HG02798 (cell line): ENCODE data around the gene CUBN.

Experiments used
- ATAC-seq: cut with Tn5 transposase; IDR thresholded peaks from one replicate; pipeline ENCODE4 v1.9.1; 2021; ENCODE audit warnings: mild to moderate bottlenecking; ENCODE audit not compliant: unreplicated experiment, poor library complexity

The CUBN gene

GRCh38 chr10:16964576-16965343 is 164.9 kb downstream of the CUBN start:
- no peak for ATAC-seq

- ATAC-seq, result no peak
These were observed 169.1 kb downstream of the CUBN start for GRCh38 chr10:16960551-16960950.

GRCh38 chr10:16957038-16957437 is 172.6 kb downstream of the CUBN start:
- no peak for ATAC-seq

GRCh38 chr10:16954280-16955030 is 175.2 kb downstream of the CUBN start:
- no peak for ATAC-seq

GRCh38 chr10:16953270-16953669 is 176.3 kb downstream of the CUBN start:
- no peak for ATAC-seq

- ATAC-seq, result no peak
These were observed 177.0 kb downstream of the CUBN start for GRCh38 chr10:16952610-16953009.

- ATAC-seq, result no peak
These were observed 177.5 kb downstream of the CUBN start for GRCh38 chr10:16952080-16952479.

- ATAC-seq, result no peak
These were observed 178.7 kb downstream of the CUBN start for GRCh38 chr10:16950656-16951601.

- ATAC-seq, result no peak
These were observed 179.8 kb downstream of the CUBN start for GRCh38 chr10:16949816-16950215.

GRCh38 chr10:16948361-16948760 is 181.2 kb downstream of the CUBN start:
- no peak for ATAC-seq

GRCh38 chr10:16947069-16947468 is 182.5 kb downstream of the CUBN start:
- ATAC-seq, result no peak

GRCh38 chr10:16945593-16945992 is 184.0 kb downstream of the CUBN start:
- no peak for ATAC-seq

GRCh38 chr10:16944986-16945385 is 184.6 kb downstream of the CUBN start:
- ATAC-seq, result no peak

GRCh38 chr10:16944402-16944801 is 185.2 kb downstream of the CUBN start:
- ATAC-seq, result no peak

- no peak for ATAC-seq
These were observed 186.0 kb downstream of the CUBN start for GRCh38 chr10:16943295-16944285.

- no peak for ATAC-seq
These were observed 187.1 kb downstream of the CUBN start for GRCh38 chr10:16942381-16943078.

- ATAC-seq, result no peak
These were observed 187.7 kb downstream of the CUBN start for GRCh38 chr10:16941870-16942269.

GRCh38 chr10:16941067-16941466 is 188.5 kb downstream of the CUBN start:
- ATAC-seq, result no peak

- ATAC-seq, result no peak
These were observed 190.7 kb downstream of the CUBN start for GRCh38 chr10:16938952-16939351.
